NCI-H1417 treated with DMSO at 0.1 percent for 48 hours (cell line): Measurements from ENCODE around the gene DUT.
"Not testable (repeated sequence)": the region's sequence is repeated elsewhere in the genome, so short reads cannot be mapped to it uniquely, and the experiment has no call there.

Experiments
- DNase-seq: peaks from one replicate; lab custom pipeline; 2025; lab: John Stamatoyannopoulos, UW

DUT gene

DNA sequence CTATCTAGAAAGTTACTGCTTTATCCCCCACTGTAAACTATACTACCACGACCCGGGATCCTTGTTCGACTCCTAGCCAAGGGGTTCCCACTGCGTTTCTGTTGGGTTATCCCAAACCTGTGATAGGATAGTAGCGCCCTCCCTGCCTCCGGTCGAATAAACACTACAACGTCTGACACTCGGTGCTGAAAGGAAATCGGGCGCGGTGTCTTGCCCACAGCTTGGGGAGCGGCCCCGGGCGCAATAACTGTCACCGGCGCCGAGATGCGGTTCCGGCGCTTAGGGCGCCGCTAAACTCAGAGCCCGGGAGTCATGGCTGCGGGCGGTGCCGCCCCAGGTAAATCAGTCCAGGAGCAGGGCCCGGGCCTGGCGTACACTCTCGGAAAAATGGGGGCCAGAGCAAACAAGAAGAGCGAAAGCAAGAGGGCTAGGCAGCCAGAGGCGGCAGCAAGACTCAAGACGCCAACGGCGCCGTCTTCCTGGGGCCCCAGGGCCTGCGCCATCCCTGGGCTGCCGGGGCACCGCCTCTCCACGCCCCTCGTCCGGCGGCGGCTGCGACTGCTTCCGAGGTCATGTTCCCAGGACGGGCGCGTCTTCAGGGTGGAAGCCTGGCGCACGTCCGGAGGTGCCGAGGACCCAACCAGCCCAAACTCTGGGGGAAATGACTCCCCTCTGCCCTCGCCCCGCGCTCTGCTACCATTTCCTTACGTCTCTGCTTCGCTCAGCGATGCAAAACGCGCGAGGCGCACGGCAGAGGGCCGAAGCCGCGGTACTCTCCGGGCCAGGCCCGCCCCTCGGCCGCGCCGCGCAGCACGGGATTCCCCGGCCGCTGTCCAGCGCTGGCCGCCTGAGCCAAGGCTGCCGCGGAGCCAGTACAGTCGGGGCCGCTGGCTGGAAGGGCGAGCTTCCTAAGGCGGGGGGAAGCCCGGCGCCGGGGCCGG, at the start of gene DUT:
Gene DUT (plus strand): TSS at position 575 of the 941 bp plus-strand sequence. CDS start 87 bp downstream, at position 662.
- DNase-seq = no peak

DNA sequence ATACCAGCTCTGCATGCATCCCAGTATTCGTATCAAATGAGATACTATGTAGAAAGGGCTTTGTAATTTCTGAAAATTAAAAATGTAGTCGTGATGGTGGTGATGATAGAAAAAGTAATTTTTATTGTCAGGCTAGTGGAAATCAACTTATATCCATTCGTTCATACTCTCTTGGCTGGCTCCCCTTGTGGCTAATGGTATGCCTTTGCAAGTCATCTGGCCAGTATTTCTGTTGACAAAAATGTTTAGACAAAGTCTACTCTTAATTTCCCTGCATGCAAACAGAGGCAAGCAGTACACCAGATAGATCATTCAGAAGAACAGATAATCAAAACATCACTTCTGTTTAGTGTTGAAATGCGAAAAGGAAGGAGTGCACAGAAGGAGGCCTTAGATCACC, 49.6 kb upstream of the DUT start:
- no peak for DNase-seq

GRCh38 chr15:48282216-48282615, 49.0 kb upstream of the DUT start:
- DNase-seq = no peak

GRCh38 chr15:48283396-48284145, 47.7 kb upstream of the DUT start:
- DNase-seq = no peak

DNA sequence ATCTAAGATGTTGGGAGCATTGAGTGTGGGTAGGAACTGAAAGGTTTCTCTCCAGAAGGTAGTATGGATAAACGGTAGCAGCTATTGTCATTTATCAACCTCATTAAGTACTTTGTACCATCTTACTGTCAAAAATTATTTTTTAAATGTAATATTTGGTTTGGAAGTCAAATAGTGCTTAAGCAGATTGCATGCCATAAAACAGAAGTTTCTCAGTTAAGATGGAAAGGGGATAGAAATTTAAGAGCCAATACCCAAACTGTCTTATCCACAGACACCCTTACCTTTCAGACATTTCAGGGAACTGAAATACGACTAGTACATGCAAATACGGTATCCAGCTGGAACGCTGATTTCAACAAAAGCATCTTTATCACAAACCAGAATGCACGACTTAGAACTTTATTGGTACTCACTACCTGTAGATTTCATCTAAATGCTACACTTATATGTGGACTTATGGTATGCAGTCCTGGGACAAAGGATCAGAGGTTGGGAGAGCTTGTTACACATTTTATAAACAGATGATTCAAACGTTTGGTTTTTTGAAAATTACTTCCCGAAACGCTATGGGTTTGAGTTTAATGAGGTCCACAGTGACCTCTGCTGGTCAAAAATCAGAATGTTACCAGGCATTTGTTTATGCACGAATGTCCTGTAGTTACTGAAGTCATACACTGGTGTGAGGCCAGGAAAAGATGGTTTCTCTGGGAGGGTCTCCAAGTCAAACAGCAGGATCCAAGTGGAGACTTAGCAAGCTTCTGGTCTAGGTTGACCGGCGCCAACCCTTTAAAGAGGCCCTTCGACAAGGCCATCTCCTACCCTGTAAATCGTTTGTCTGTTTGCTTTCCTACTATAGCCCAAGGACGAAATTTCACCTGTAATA, 45.7 kb upstream of the DUT start:
- DNase-seq = peak; percentile 23

GRCh38 chr15:48289628-48290027, 41.6 kb upstream of the DUT start:
- no peak for DNase-seq

- DNase-seq = no peak
Observed at GRCh38 chr15:48292458-48292857, 38.8 kb upstream of the DUT start.

DNA sequence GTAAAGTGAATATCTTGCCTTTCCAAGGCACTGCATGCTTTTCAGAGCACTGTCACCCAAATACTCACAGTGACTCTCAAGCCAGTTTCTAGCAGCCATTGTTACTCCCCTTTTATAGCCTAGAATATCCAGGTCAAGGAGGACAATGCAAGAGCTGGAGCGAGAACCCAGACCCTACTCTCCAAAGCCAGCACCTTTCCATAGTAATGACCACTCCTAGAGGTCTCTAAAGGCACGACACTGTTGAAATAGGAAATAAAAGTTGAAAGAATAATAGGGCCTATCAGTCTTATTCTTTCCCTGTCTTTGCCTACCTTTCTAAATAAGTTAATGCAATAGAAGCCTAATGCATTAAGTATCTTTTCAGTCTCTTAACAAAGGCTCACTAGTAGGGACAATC, 33.6 kb upstream of the DUT start:
- DNase-seq = no peak

DNA sequence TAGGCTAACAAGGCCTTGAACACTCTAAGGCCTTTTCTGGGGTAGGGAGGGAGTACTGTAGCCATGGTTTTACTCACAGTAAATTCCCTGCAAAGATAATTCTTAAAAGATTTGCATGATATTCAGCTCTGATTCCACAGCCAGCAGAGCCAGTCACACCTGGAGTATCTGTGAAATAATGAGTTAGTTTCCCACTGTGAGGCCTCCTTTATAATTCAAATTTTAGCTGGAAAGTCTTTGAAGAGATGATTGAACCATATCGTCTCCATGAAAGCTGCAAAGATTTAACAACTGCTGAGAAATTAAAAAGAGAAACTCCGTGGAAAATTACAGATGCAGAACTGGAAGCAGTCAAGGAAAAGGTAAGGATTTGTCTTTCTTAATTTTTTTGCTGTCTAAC, 32.3 kb upstream of the DUT start:
- no peak for DNase-seq

DNA sequence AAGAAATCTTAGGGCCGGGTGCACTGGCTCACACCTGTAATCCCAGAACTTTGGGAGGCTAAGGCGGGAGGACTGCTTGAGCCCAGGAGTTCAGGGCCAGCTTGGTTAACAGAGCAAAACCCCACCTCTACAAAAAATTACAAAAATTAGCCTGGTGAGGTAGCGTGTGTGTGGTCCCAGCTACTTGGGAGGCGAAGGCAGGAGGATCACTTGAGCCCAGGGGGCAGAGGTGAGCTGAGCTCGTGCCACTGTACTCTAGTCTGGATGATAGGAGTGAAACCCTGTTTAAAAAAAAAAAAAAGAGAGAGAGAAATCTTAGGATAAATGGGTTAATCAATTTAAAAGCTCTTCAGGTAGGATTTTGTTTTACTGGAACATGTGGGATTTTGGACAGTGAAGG, 31.2 kb upstream of the DUT start:
- DNase-seq = no peak

DNA sequence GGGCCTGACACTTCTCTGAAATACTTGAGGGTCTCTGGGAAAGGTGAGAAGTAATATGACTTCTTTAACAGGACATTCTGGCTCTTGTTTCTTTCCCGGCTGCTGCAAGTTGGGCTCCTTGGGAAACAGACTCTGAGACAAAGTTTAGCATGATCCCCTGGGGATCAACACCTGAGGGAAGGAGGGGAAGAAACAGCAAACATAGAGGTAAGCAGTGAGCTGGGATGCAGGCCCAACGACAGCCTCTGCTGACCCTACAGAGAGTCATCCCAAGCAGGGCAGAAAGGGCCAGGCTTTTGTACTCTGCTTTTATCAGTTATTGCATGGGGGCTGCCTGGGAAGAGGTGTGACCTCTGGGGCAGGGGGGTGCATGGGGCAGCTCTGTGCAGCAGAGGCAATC, 26.8 kb upstream of the DUT start:
- DNase-seq = no peak

GRCh38 chr15:48306639-48307038, 24.6 kb upstream of the DUT start:
- DNase-seq = no peak

DNA sequence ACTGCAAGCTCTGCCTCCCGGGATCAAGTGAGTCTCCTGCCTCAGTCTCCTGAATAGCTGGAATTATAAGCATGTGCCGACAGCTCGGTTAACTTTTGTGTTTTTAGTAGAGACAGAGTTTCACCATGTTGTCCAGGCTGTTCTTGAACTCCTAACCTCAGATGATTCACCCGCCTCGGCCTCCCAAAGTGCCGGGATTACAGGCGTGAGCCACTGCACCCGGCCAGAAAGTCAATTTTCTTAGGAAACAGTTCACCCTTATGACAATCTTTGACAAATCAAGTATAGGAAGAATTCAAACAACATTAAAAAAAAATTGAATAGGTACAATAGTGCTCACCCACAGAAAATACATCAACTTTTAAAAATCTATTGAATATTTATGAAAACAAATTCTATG, 23.6 kb upstream of the DUT start:
- DNase-seq = no peak

DNA sequence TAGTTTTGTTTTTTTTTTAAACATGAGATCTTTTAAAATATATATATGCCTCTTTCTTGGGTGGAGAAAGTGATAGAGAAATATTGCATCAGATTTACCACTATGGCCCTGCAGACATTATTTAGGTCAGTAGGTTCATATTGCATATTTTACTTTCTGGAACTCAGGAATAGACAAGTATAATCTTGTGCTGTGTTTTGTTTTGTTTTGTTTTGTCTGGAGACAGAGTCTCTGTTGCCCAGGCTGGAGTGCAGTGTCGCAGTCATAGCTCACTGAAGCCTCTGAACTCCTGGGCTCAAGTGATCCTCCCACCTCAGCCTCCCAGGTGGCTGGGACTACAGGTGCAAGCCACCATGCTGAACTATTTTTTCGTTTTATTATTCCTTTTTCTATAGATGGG, 21.5 kb upstream of the DUT start:
- DNase-seq = no peak

- no peak for DNase-seq
Observed at GRCh38 chr15:48313216-48313615, 18.0 kb upstream of the DUT start.

- no peak for DNase-seq
Observed at GRCh38 chr15:48315041-48315440, 16.2 kb upstream of the DUT start.

GRCh38 chr15:48317221-48317620, 14.0 kb upstream of the DUT start:
- no peak for DNase-seq

GRCh38 chr15:48318131-48318530, 13.1 kb upstream of the DUT start:
- DNase-seq = no peak

GRCh38 chr15:48323294-48323693, 7.9 kb upstream of the DUT start:
- DNase-seq = no peak

- no peak for DNase-seq
Observed at GRCh38 chr15:48324949-48325348, 6.3 kb upstream of the DUT start.

DNA sequence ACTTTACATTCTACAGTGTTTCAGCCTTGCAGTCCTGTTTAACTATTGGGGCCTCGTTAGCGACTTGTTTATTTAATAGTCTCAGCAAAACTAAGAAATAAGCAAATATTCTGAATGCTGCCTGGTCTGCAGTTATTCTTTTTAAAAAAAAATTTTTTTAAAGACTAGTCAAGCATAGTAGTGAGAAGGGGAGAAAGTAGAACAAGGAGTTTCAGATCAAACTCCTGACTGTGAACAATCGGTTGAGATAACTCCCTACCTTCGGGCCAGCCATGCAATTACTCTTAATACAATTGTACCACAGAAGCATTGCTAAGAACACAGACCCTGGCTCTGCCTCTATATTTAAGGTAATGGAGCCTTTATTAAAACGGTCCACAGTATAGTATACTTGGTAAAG, 5.8 kb upstream of the DUT start:
- DNase-seq = no peak

- not testable (repeated sequence) for DNase-seq
Observed at GRCh38 chr15:48326180-48326579, 5.0 kb upstream of the DUT start.
